Breast epithelium (tissue), 3 donors: ENCODE data around the gene HJURP.

ENCODE experiments used
- CTCF ChIP-seq, 3 donors: fragments of 450-650 bp; IDR thresholded peaks; one replicate each; pipeline ENCODE4 v1.5.1; 2016 to 2017; ENCODE audit warnings: antibody characterized with exemption in 3 of 3, mild to moderate bottlenecking in 3 of 3, moderate library complexity in 3 of 3
- POLR2A ChIP-seq: fragments of 450-650 bp; IDR thresholded peaks from one replicate; pipeline ENCODE4 v1.6.1; 2016; ENCODE audit warnings: antibody characterized with exemption, mild to moderate bottlenecking, moderate library complexity

DNA sequence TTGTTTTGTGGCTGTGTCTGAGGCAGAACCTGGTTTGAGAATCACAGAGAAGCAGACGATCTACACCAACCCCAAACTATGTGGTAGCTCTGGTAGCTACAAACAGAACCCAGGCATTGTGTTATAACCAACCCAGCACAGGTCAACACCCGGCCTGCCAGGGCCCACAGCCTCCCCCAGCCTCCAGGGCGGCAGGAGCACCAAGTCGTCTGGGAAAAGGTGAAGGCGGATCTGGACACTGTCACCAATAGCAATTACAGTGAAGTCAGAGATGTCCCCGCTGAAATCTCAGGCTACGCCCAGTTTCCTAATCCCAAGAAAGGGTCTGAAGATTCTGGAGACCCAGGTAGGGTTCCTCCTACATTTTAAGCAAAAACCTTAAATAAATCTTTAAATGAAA is 3.6 kb downstream of the HJURP start:
- TF ChIP-seq CTCF (IDR thresholded peaks at IDR 0.05): no peak
- no peak for TF ChIP-seq POLR2A
